ENCODE results near the gene SPTB.

SPTB gene

DNA sequence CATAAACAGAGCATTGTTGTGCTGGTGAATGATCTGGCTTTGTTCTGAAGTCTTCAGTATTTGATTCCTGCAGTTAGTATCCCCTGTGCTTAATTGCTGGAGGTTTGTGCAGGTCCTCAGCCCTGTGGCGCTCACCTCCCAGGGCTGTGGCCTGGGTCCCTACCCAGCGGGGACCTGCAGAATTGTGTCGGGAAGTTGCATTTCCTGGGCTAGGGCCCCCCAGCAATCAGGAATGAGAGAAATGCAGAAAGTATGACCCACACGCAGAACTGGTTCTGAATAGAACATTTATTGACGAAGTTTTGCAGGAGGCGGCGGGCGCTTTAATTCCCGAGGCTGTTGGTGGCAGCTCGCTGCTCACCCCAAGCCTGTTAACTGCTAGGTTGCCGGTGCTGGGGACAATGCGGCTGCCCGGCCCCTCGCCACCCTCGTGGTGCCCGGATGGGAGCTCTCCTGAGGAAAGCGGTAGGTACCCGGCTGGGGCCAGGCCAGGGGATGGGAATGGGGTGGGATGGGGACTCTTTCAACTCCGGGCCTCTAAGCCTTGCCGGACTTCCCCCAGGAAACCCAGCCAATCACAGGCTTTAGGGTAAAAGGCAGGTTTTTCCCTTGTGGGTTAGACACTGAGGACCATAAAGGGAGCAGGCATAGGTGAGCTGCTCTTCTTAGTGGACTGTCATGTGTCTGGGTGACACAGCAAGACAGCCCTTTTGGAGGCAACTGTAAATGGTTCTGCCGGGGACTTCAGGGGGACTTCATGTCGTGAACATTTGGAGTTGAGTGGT is 163.9 kb downstream of the SPTB start:
- TF ChIP-seq TAF1 (IDR thresholded peaks at IDR 0.05; ENCODE audit: low read depth) (no peak), FOXM1 (IDR thresholded peaks at IDR 0.05; ENCODE audit: borderline replicate concordance, low read depth) (0 out of 2 replicates have a peak, but pooled peaks have one; percentile 15), EGR1 (IDR thresholded peaks at IDR 0.05) (no peak), CREB1 (IDR thresholded peaks at IDR 0.05; ENCODE audit: low read depth) (no peak), YY1 (IDR thresholded peaks at IDR 0.05; ENCODE audit: low read depth) (no peak), EP300 (IDR thresholded peaks at IDR 0.05; ENCODE audit: borderline replicate concordance) (peak; percentile 30; the same call in 1 of the 2 replicates), ZBTB7A (IDR thresholded peaks at IDR 0.05; ENCODE audit: low read depth) (no peak; the same call in 1 of the 2 replicates), NFIC (IDR thresholded peaks at IDR 0.05) (no peak), TEAD4 (IDR thresholded peaks at IDR 0.05) (peak; percentile 52; the same call in 1 of the 2 replicates), TCF12 (IDR thresholded peaks at IDR 0.05; ENCODE audit: low read depth) (no peak), CEBPB (IDR thresholded peaks at IDR 0.05) (no peak), RAD21 (IDR thresholded peaks at IDR 0.05; ENCODE audit: low read depth) (no peak; the same call in 1 of the 2 replicates)
- TF ChIP-seq, protein P1, sequence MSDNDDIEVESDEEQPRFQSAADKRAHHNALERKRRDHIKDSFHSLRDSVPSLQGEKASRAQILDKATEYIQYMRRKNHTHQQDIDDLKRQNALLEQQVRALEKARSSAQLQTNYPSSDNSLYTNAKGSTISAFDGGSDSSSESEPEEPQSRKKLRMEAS (IDR thresholded peaks at IDR 0.05), result no peak
- TF ChIP-seq, protein P2, sequence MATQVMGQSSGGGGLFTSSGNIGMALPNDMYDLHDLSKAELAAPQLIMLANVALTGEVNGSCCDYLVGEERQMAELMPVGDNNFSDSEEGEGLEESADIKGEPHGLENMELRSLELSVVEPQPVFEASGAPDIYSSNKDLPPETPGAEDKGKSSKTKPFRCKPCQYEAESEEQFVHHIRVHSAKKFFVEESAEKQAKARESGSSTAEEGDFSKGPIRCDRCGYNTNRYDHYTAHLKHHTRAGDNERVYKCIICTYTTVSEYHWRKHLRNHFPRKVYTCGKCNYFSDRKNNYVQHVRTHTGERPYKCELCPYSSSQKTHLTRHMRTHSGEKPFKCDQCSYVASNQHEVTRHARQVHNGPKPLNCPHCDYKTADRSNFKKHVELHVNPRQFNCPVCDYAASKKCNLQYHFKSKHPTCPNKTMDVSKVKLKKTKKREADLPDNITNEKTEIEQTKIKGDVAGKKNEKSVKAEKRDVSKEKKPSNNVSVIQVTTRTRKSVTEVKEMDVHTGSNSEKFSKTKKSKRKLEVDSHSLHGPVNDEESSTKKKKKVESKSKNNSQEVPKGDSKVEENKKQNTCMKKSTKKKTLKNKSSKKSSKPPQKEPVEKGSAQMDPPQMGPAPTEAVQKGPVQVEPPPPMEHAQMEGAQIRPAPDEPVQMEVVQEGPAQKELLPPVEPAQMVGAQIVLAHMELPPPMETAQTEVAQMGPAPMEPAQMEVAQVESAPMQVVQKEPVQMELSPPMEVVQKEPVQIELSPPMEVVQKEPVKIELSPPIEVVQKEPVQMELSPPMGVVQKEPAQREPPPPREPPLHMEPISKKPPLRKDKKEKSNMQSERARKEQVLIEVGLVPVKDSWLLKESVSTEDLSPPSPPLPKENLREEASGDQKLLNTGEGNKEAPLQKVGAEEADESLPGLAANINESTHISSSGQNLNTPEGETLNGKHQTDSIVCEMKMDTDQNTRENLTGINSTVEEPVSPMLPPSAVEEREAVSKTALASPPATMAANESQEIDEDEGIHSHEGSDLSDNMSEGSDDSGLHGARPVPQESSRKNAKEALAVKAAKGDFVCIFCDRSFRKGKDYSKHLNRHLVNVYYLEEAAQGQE (IDR thresholded peaks at IDR 0.05; ENCODE audit: low read depth), result no peak
- TF ChIP-seq, protein P3, sequence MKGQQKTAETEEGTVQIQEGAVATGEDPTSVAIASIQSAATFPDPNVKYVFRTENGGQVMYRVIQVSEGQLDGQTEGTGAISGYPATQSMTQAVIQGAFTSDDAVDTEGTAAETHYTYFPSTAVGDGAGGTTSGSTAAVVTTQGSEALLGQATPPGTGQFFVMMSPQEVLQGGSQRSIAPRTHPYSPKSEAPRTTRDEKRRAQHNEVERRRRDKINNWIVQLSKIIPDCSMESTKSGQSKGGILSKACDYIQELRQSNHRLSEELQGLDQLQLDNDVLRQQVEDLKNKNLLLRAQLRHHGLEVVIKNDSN (IDR thresholded peaks at IDR 0.05), result no peak

DNA sequence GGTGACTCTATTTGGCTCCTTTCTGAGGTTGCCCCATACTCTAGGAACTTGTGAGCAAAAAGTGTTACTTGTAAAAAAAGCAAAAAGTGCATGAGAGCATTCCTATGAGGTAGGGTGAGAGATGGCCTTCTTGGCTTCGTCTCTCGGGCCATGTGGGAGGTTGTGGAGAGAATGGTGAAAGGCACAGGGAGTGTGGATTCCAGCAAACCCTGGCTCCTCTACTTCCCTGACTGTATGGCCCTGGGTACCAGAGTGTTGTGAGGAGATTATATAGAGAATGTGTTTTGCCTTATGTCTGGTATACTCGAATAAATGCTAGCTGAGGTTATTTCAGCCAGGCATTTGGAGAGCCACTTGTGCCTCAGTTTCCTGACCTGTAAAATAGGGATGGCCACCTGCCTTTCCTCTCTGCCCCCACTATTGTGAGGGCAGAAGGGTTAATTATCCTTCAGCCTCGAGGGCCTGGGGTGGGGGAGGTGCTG is 164.5 kb downstream of the SPTB start:
- TF ChIP-seq, protein P1 (IDR thresholded peaks at IDR 0.05), result peak; percentile 30; the same call in 1 of the 2 replicates
- TF ChIP-seq, protein P3 (IDR thresholded peaks at IDR 0.05), result no peak

DNA sequence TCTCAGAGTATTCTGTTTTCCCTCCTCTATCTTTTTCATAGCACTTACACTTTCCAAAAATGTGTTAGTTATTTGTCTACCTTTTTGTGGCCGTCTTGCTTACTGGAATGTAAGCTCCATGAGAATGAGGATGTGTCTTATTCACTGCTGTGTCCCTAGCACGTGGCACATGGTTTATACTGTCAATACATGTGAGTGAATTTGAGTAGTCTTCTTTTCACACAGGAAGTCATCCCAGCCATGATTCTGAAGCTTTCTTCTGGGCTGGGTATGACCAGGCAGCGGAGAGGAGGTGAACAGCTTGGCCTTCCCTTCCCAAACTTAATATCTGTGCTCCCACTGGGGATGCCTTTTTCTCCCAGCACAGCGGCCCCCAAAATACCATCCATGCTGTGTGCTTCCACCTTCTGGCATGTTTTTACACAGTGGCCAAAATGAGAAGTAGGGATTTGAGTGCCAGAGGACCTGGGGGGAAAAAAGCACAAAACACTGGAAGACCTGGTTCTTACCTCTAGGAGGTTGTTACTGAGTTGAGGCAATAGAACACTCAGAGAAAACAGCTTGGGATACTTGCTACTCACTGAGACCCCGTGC is 165.2 kb downstream of the SPTB start:
- TF ChIP-seq, protein P2 (IDR thresholded peaks at IDR 0.05; ENCODE audit: low read depth), result no peak
- TF ChIP-seq TCF12 (IDR thresholded peaks at IDR 0.05; ENCODE audit: low read depth), result no peak
- TF ChIP-seq EP300 (IDR thresholded peaks at IDR 0.05; ENCODE audit: borderline replicate concordance), result no peak
- no peak for TF ChIP-seq TAF1 (IDR thresholded peaks at IDR 0.05; ENCODE audit: low read depth)
- no peak for TF ChIP-seq ZBTB7A (IDR thresholded peaks at IDR 0.05; ENCODE audit: low read depth)
- TF ChIP-seq, protein P3 (IDR thresholded peaks at IDR 0.05), result no peak
- no peak for TF ChIP-seq NFIC (IDR thresholded peaks at IDR 0.05)
- no peak for TF ChIP-seq FOXM1 (IDR thresholded peaks at IDR 0.05; ENCODE audit: borderline replicate concordance, low read depth)
- TF ChIP-seq, protein P1 (IDR thresholded peaks at IDR 0.05), result no peak
- TF ChIP-seq TEAD4 (IDR thresholded peaks at IDR 0.05), result no peak
- no peak for TF ChIP-seq RAD21 (IDR thresholded peaks at IDR 0.05; ENCODE audit: low read depth)
- TF ChIP-seq CEBPB (IDR thresholded peaks at IDR 0.05), result no peak

DNA sequence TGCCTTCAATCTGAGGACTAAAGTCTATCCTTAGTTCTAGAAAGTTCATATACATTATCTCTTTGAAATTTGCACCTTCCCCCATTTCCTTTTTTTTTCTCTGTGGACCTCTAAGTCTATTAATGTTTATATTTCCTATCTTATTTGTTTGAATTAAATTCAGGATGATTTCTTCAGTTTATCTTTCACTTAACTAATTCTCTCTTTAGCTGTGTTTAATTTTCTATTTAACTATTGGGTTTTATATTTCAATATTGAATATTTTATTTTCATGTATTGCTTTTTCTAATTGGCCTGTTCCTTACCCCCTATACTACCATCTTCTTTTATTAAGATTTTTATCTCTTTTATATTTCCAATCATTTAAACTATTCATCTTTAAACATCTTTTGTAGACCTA is 166.0 kb downstream of the SPTB start:
- TF ChIP-seq TAF1 (IDR thresholded peaks at IDR 0.05; ENCODE audit: low read depth) (no peak), FOXM1 (IDR thresholded peaks at IDR 0.05; ENCODE audit: borderline replicate concordance, low read depth) (no peak), EP300 (IDR thresholded peaks at IDR 0.05; ENCODE audit: borderline replicate concordance) (no peak), NFIC (IDR thresholded peaks at IDR 0.05) (no peak)

DNA sequence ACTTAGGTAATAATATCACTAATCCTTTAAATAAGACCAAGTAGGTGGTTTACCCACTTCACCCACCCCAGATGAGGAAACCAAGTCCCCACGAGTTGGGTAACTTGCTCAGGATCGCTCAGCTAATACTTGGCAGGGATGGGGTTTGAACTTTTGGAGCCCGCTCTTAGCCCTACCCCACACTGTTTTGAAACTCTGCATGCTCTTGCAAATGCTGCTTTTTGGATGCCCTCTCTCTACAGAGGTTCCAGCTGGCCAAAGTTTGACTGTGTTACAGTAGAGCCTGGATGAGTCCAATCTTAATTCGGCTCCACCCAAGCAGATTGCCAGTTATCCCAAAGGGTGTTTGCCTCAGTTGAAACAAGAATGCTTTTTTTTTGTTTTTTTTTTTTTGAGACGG is 168.7 kb downstream of the SPTB start:
- TF ChIP-seq ZBTB7A (IDR thresholded peaks at IDR 0.05; ENCODE audit: low read depth) (no peak), YY1 (IDR thresholded peaks at IDR 0.05; ENCODE audit: low read depth) (no peak), FOXM1 (IDR thresholded peaks at IDR 0.05; ENCODE audit: borderline replicate concordance, low read depth) (no peak), EGR1 (IDR thresholded peaks at IDR 0.05) (no peak), EP300 (IDR thresholded peaks at IDR 0.05; ENCODE audit: borderline replicate concordance) (no peak), NFIC (IDR thresholded peaks at IDR 0.05) (no peak), RAD21 (IDR thresholded peaks at IDR 0.05; ENCODE audit: low read depth) (no peak), TEAD4 (IDR thresholded peaks at IDR 0.05) (no peak), TAF1 (IDR thresholded peaks at IDR 0.05; ENCODE audit: low read depth) (no peak), CREB1 (IDR thresholded peaks at IDR 0.05; ENCODE audit: low read depth) (no peak), CEBPB (IDR thresholded peaks at IDR 0.05) (no peak), TCF12 (IDR thresholded peaks at IDR 0.05; ENCODE audit: low read depth) (no peak)
- TF ChIP-seq, protein P1 (IDR thresholded peaks at IDR 0.05), result no peak
- TF ChIP-seq, protein P2 (IDR thresholded peaks at IDR 0.05; ENCODE audit: low read depth), result no peak
- TF ChIP-seq, protein P3 (IDR thresholded peaks at IDR 0.05), result no peak

Data from Ishikawa (cell line).